Cerebellar cortex (tissue), 1 donor: Measurements from ENCODE around the gene ATN1.

ENCODE experiments used
- DNase-seq: peaks from one replicate; pipeline ENCODE4 v3.0.0-alpha.2; 2015; ENCODE audit warnings: low spot score

The ATN1 gene

GRCh38 chr12:6944381-6945186 lies 16.8 kb downstream of the ATN1 start:
- DNase-seq: peak; percentile 96

- DNase-seq: no peak
Observed at GRCh38 chr12:6945613-6946012, 17.9 kb downstream of the ATN1 start.

GRCh38 chr12:6946033-6946919 lies 18.5 kb downstream of the ATN1 start:
- DNase-seq: peak; percentile 86

GRCh38 chr12:6946920-6947374 lies 19.2 kb downstream of the ATN1 start:
- DNase-seq: no peak

GRCh38 chr12:6947615-6948014 lies 19.9 kb downstream of the ATN1 start:
- DNase-seq: no peak

- no peak for DNase-seq
Observed at GRCh38 chr12:6948873-6949594, 21.3 kb downstream of the ATN1 start.

GRCh38 chr12:6950401-6950801 lies 22.6 kb downstream of the ATN1 start:
- DNase-seq: no peak

GRCh38 chr12:6950811-6951540 lies 23.2 kb downstream of the ATN1 start, which contains the start of gene PTPN6:
TSS of gene PTPN6 (plus strand) at chr12:6951356. CDS start at chr12:6951513, 157 bp downstream.
- no peak for DNase-seq

- no peak for DNase-seq
Observed at GRCh38 chr12:6951551-6952120, 23.9 kb downstream of the ATN1 start.

- DNase-seq: no peak
Observed at GRCh38 chr12:6952121-6952862, 24.5 kb downstream of the ATN1 start.

- DNase-seq: no peak
Observed at GRCh38 chr12:6952863-6953441, 25.2 kb downstream of the ATN1 start.

- no peak for DNase-seq
Observed at GRCh38 chr12:6953442-6954315, 25.9 kb downstream of the ATN1 start.

- no peak for DNase-seq
Observed at GRCh38 chr12:6954316-6955107, 26.8 kb downstream of the ATN1 start.

GRCh38 chr12:6955108-6956020 lies 27.6 kb downstream of the ATN1 start:
- DNase-seq: no peak

GRCh38 chr12:6956021-6956727 lies 28.4 kb downstream of the ATN1 start:
- no peak for DNase-seq

GRCh38 chr12:6957151-6957701 lies 29.5 kb downstream of the ATN1 start:
- DNase-seq: no peak
